ENCODE results near the gene ZCCHC8. TPM values are rescaled to one million over a fixed set of nuclear protein-coding genes. Genes with fewer than 3 reads are reported as not detected.
"Not testable (repeated sequence)": the region's sequence is repeated elsewhere in the genome, so short reads cannot be mapped to it uniquely, and the experiment has no call there.

Gene ZCCHC8
- polyA plus RNA-seq, 2 of the 4 experiments (the other 2 are of a cell fraction) = 20.9 to 40.1 TPM

- DNase-seq (ENCODE audit: low read depth in 1 of 2, low spot score in 1 of 2) = peak; percentile 29 to 83
- Histone ChIP-seq H3K27ac (peak overlapping the region; percentile 52 to 74), H3K4me3 (no peak overlapping the region; the same call in 2 of the 3 replicates), H3K9me3 (no peaks in the 10 kb centered on the region), H3K4me1 (peaks cover 6% of the 10 kb centered on the region), H3K4me2 (peak overlapping the region; percentile 57)
- POLR2A ChIA-PET = interaction anchor here (0.7 to 3.2 kb wide), 8 partner anchors 17 to 247 kb away, joined by 3 to 31 read pairs (median 6); partner anchors contain the start of gene CLIP1
- CTCF ChIA-PET = interaction anchor here (0.6 to 6.9 kb wide), 47 partner anchors 9 to 439 kb away, joined by 3 to 162 read pairs (median 5); partner anchors contain the start of gene CLIP1
- 20% methylated on average over 3 of the region's 3 CpGs for WGBS (ENCODE audit: missing lambda C conversion rate)
- no peak for FAIRE-seq
- TF ChIP-seq CEBPB (IDR thresholded peaks at IDR 0.05) = 0 out of 4 replicates have a peak, but pooled peaks of 1 of the 2 experiments have one; percentile 32
- TF ChIP-seq NR3C1 (IDR thresholded peaks at IDR 0.05) = no peak
- no peak for TF ChIP-seq MAX (IDR thresholded peaks at IDR 0.05)
- TF ChIP-seq SMC3 (IDR thresholded peaks at IDR 0.05) = peak; percentile 93
- TF ChIP-seq RAD21 (conservative IDR thresholded peaks at IDR 0.05 in 1 of 2, IDR thresholded peaks at IDR 0.05 in 1 of 2) = peak; percentile 83 to 87
- no peak for TF ChIP-seq ZNF302 (CRISPR knock-in tag; IDR thresholded peaks at IDR 0.05)
- TF ChIP-seq FOXS1 (CRISPR knock-in tag; IDR thresholded peaks at IDR 0.05) = peak; percentile 28; the same call in 1 of the 2 replicates
- TF ChIP-seq CBX2 (IDR thresholded peaks at IDR 0.05; ENCODE audit: borderline replicate concordance, low read depth) = no peak
- TF ChIP-seq MAZ (IDR thresholded peaks at IDR 0.05; ENCODE audit: borderline replicate concordance, low read depth, low read length) = no peak
- TF ChIP-seq CHD4 (IDR thresholded peaks at IDR 0.05; ENCODE audit: borderline replicate concordance) = no peak
- TF ChIP-seq PHF8 (IDR thresholded peaks at IDR 0.05; ENCODE audit: borderline replicate concordance, low read depth) = no peak
- no peak for TF ChIP-seq POLR2AphosphoS2 (conservative IDR thresholded peaks at IDR 0.05; ENCODE audit: low read length)
- no peak for TF ChIP-seq HOXB5 (CRISPR knock-in tag; IDR thresholded peaks at IDR 0.05)
- no peak for TF ChIP-seq EP300 (IDR thresholded peaks at IDR 0.05)
- TF ChIP-seq CTCF (IDR thresholded peaks at IDR 0.05) = peak; percentile 84
- no peak for TF ChIP-seq USF2 (IDR thresholded peaks at IDR 0.05)
- peak; percentile 75 to 77; a peak in 5 of 6 replicates for ATAC-seq
Measured at GRCh38 chr12:122471324-122472226, 29.2 kb downstream of the ZCCHC8 start.

GRCh38 chr12:122470576-122470975, 30.2 kb downstream of the ZCCHC8 start:
- CTCF ChIA-PET = interaction anchor here (1.0 to 6.9 kb wide), 22 partner anchors 9 to 209 kb away, joined by 3 to 162 read pairs (median 7); partner anchors contain the start of gene CLIP1
- H3K4me2 ChIP-seq; H3K9me3 ChIP-seq; FAIRE-seq; H3K4me1 ChIP-seq; H3K4me3 ChIP-seq; ATAC-seq; DNase-seq (ENCODE audit: low read depth in 1 of 2, low spot score in 1 of 2): not testable (repeated sequence)
- WGBS (ENCODE audit: missing lambda C conversion rate) = 85% methylated on average over 7 of the region's 7 CpGs
- POLR2A ChIA-PET = interaction anchor here (0.6 to 3.2 kb wide), 2 partner anchors 41 to 71 kb away, joined by 3 to 31 read pairs; no protein-coding TSS in a partner anchor
- H3K27ac ChIP-seq = peak overlapping the region in 1 of 2 experiments; percentile 74; a peak in 2 of 6 replicates

- CTCF ChIA-PET = interaction anchor here (0.8 to 6.9 kb wide), 7 partner anchors 28 to 135 kb away, joined by 3 to 162 read pairs (median 14); no protein-coding TSS in a partner anchor
- POLR2A ChIA-PET = interaction anchor here (3.2 kb wide), 1 partner anchor 70 kb away, joined by 31 read pairs; no protein-coding TSS in a partner anchor
- peak overlapping the region in 1 of 2 experiments; percentile 61; a peak in 3 of 6 replicates for H3K27ac ChIP-seq
- not testable (repeated sequence) for H3K4me2 ChIP-seq; H3K4me3 ChIP-seq; H3K4me1 ChIP-seq; DNase-seq (ENCODE audit: low read depth in 1 of 2, low spot score in 1 of 2); H3K9me3 ChIP-seq; FAIRE-seq
- 91% methylated on average over 6 of the region's 6 CpGs for WGBS (ENCODE audit: missing lambda C conversion rate)
- ATAC-seq = peak in 1 of 2 experiments; percentile 11; a peak in 2 of 6 replicates
Measured at GRCh38 chr12:122469856-122470255, 30.9 kb downstream of the ZCCHC8 start.
